ENCODE results near the gene FOXC1.

The FOXC1 gene

GRCh38 chr6:1589208-1589607 lies 20.5 kb upstream of the FOXC1 start:
- no peaks in the 10 kb centered on the region; the same call in 1 of the 2 replicates for H4K20me1 ChIP-seq (ENCODE audit: insufficient read depth, low read length)
- H3K9me3 ChIP-seq (ENCODE audit: insufficient read depth, low read length, severe bottlenecking): no peaks in the 10 kb centered on the region
- H3K27me3 ChIP-seq (ENCODE audit: insufficient read depth, low read length, poor library complexity): no peaks in the 10 kb centered on the region
- TF ChIP-seq CTCF (IDR thresholded peaks at IDR 0.05; ENCODE audit: borderline replicate concordance, extremely low read depth, low read length, poor library complexity, severe bottlenecking) (no peak), EZH2 (IDR thresholded peaks at IDR 0.05; ENCODE audit: borderline replicate concordance, low read depth, low read length, severe bottlenecking) (no peak)
- H3K9ac ChIP-seq (ENCODE audit: low read depth, low read length): no peak overlapping the region
- H2AFZ ChIP-seq (ENCODE audit: low read depth, low read length): no peak overlapping the region
- no peak overlapping the region for H3K27ac ChIP-seq (ENCODE audit: low read length)
- no peak overlapping the region for H3K4me3 ChIP-seq (ENCODE audit: low read depth in 1 of 2, low read length in 2 of 2)
- H3K79me2 ChIP-seq (ENCODE audit: insufficient read depth, low read length): no peaks in the 10 kb centered on the region
- H3K4me1 ChIP-seq (ENCODE audit: insufficient read depth, low read length): no peaks in the 10 kb centered on the region
- DNase-seq (no peak), ATAC-seq (ENCODE audit: insufficient read depth, low read depth) (no peak)
- no peaks in the 10 kb centered on the region for H3K36me3 ChIP-seq (ENCODE audit: insufficient read depth, low read length)
- no peak overlapping the region for H3K4me2 ChIP-seq (ENCODE audit: insufficient read depth, low read length)

GRCh38 chr6:1590580-1590979 lies 19.1 kb upstream of the FOXC1 start:
- peaks cover 6% of the 10 kb centered on the region for H3K27me3 ChIP-seq (ENCODE audit: insufficient read depth, low read length, poor library complexity)
- H3K4me2 ChIP-seq (ENCODE audit: insufficient read depth, low read length): no peak overlapping the region
- no peak overlapping the region for H3K4me3 ChIP-seq (ENCODE audit: low read depth in 1 of 2, low read length in 2 of 2)
- peaks cover 12% of the 10 kb centered on the region for H3K4me1 ChIP-seq (ENCODE audit: insufficient read depth, low read length)
- no peaks in the 10 kb centered on the region for H3K9me3 ChIP-seq (ENCODE audit: insufficient read depth, low read length, severe bottlenecking)
- H3K27ac ChIP-seq (ENCODE audit: low read length): no peak overlapping the region
- H3K79me2 ChIP-seq (ENCODE audit: insufficient read depth, low read length): no peaks in the 10 kb centered on the region
- no peak overlapping the region for H3K9ac ChIP-seq (ENCODE audit: low read depth, low read length)
- TF ChIP-seq CTCF (IDR thresholded peaks at IDR 0.05; ENCODE audit: borderline replicate concordance, extremely low read depth, low read length, poor library complexity, severe bottlenecking) (no peak), EZH2 (IDR thresholded peaks at IDR 0.05; ENCODE audit: borderline replicate concordance, low read depth, low read length, severe bottlenecking) (no peak)
- H3K36me3 ChIP-seq (ENCODE audit: insufficient read depth, low read length): no peaks in the 10 kb centered on the region
- DNase-seq: no peak
- H4K20me1 ChIP-seq (ENCODE audit: insufficient read depth, low read length): no peaks in the 10 kb centered on the region; the same call in 1 of the 2 replicates
- no peak for ATAC-seq (ENCODE audit: insufficient read depth, low read depth)
- no peak overlapping the region for H2AFZ ChIP-seq (ENCODE audit: low read depth, low read length)

- Histone ChIP-seq H3K4me1 (ENCODE audit: insufficient read depth, low read length) (peaks cover 19% of the 10 kb centered on the region), H3K27me3 (ENCODE audit: insufficient read depth, low read length, poor library complexity) (peaks cover 10% of the 10 kb centered on the region), H3K27ac (ENCODE audit: low read length) (no peak overlapping the region), H3K4me3 (ENCODE audit: low read depth in 1 of 2, low read length in 2 of 2) (no peak overlapping the region), H3K9me3 (ENCODE audit: insufficient read depth, low read length, severe bottlenecking) (no peaks in the 10 kb centered on the region), H3K36me3 (ENCODE audit: insufficient read depth, low read length) (no peaks in the 10 kb centered on the region), H3K4me2 (ENCODE audit: insufficient read depth, low read length) (no peak overlapping the region), H2AFZ (ENCODE audit: low read depth, low read length) (no peak overlapping the region), H4K20me1 (ENCODE audit: insufficient read depth, low read length) (no peaks in the 10 kb centered on the region; the same call in 1 of the 2 replicates), H3K79me2 (ENCODE audit: insufficient read depth, low read length) (no peaks in the 10 kb centered on the region), H3K9ac (ENCODE audit: low read depth, low read length) (no peak overlapping the region)
- no peak for DNase-seq
- no peak for ATAC-seq (ENCODE audit: insufficient read depth, low read depth)
- TF ChIP-seq EZH2 (IDR thresholded peaks at IDR 0.05; ENCODE audit: borderline replicate concordance, low read depth, low read length, severe bottlenecking) (no peak), CTCF (IDR thresholded peaks at IDR 0.05; ENCODE audit: borderline replicate concordance, extremely low read depth, low read length, poor library complexity, severe bottlenecking) (no peak)
These were observed 18.5 kb upstream of the FOXC1 start for GRCh38 chr6:1591243-1591642.

GRCh38 chr6:1591926-1592325 lies 17.8 kb upstream of the FOXC1 start:
- Histone ChIP-seq H3K4me3 (ENCODE audit: low read depth in 1 of 2, low read length in 2 of 2) (no peak overlapping the region), H3K4me1 (ENCODE audit: insufficient read depth, low read length) (peaks cover 26% of the 10 kb centered on the region), H3K4me2 (ENCODE audit: insufficient read depth, low read length) (no peak overlapping the region), H3K27me3 (ENCODE audit: insufficient read depth, low read length, poor library complexity) (peaks cover 10% of the 10 kb centered on the region), H2AFZ (ENCODE audit: low read depth, low read length) (no peak overlapping the region), H3K36me3 (ENCODE audit: insufficient read depth, low read length) (no peaks in the 10 kb centered on the region), H3K9me3 (ENCODE audit: insufficient read depth, low read length, severe bottlenecking) (no peaks in the 10 kb centered on the region), H3K9ac (ENCODE audit: low read depth, low read length) (no peak overlapping the region), H3K79me2 (ENCODE audit: insufficient read depth, low read length) (no peaks in the 10 kb centered on the region), H4K20me1 (ENCODE audit: insufficient read depth, low read length) (no peaks in the 10 kb centered on the region; the same call in 1 of the 2 replicates), H3K27ac (ENCODE audit: low read length) (no peak overlapping the region)
- ATAC-seq (ENCODE audit: insufficient read depth, low read depth): no peak
- DNase-seq: no peak
- no peak for TF ChIP-seq EZH2 (IDR thresholded peaks at IDR 0.05; ENCODE audit: borderline replicate concordance, low read depth, low read length, severe bottlenecking)
- TF ChIP-seq CTCF (IDR thresholded peaks at IDR 0.05; ENCODE audit: borderline replicate concordance, extremely low read depth, low read length, poor library complexity, severe bottlenecking): no peak
